K562 (cell line): ENCODE measurements around the gene DOCK8. TPM values are rescaled to one million over a fixed set of nuclear protein-coding genes. Genes with fewer than 3 reads are reported as not detected.
A peak's percentile ranks its signal among the peaks of the same experiment; 100 is the strongest.

Source experiments
- ATF1 ChIP-seq, 2 experiments: fragments of 450-650 bp in 1 of 2; IDR thresholded peaks; 2 replicates each; pipeline ENCODE4 v1.6.1; 2016; ENCODE audit warnings: missing compliant biosample characterization in 1 of 2, missing genetic modification characterization in 1 of 2
- CAMTA2 ChIP-seq: fragments of 250-450 bp; sonication (Bioruptor Pico); conservative IDR thresholded peaks from 2 replicates; pipeline ENCODE4 v1.5.1; 2022
- CBX3 ChIP-seq, 2 experiments: IDR thresholded peaks; 1 replicate in 1 of 2; 2 replicates in 1 of 2; pipeline ENCODE4 v1.6.1; 2012; ENCODE audit warnings: inconsistent platforms in 2 of 2, low read length in 2 of 2, borderline replicate concordance in 1 of 2, control low read depth in 1 of 2
- ESRRA ChIP-seq: fragments of 450-650 bp; IDR thresholded peaks from 2 replicates; pipeline ENCODE4 v1.6.1; 2014; ENCODE audit warnings: low read depth, mild to moderate bottlenecking, moderate library complexity, borderline replicate concordance
- MAZ ChIP-seq, 2 experiments: fragments of 450-650 bp in 1 of 2; sonication (generic) in 1 of 2; formaldehyde crosslinking; IDR thresholded peaks in 1 of 2; conservative IDR thresholded peaks in 1 of 2; 2 replicates each; pipeline versions ENCODE4 v1.4.0 to v1.5.0; 2020; ENCODE audit warnings: mild to moderate bottlenecking in 1 of 2, missing genetic modification reagents in 1 of 2
- MEIS2 ChIP-seq: fragments of 450-650 bp; IDR thresholded peaks from 2 replicates; pipeline ENCODE4 v1.6.1; 2014; ENCODE audit warnings: mild to moderate bottlenecking; ENCODE audit not compliant: partially characterized antibody
- MLLT1 ChIP-seq, 2 experiments: fragments of 450-650 bp; IDR thresholded peaks; 2 replicates each; pipeline ENCODE4 v1.6.1; 2016
- MYBL2 ChIP-seq, 2 experiments: fragments of 450-650 bp in 1 of 2; sonication (generic) in 1 of 2; formaldehyde crosslinking in 1 of 2; IDR thresholded peaks; 2 replicates each; pipeline versions ENCODE4 v1.6.1 to v1.8.1; 2017 to 2022; ENCODE audit warnings: borderline replicate concordance in 1 of 2, inconsistent platforms in 1 of 2, low read depth in 1 of 2, mild to moderate bottlenecking in 1 of 2, missing genetic modification reagents in 1 of 2, moderate library complexity in 1 of 2
- NR2C2 ChIP-seq, 2 experiments: fragments of 200-800 bp in 1 of 2; sonication (Bioruptor generic) in 1 of 2; sonication (generic) in 1 of 2; formaldehyde crosslinking in 1 of 2; IDR thresholded peaks; 2 replicates each; pipeline versions ENCODE4 v1.6.1 to v1.8.0; 2016 to 2022; ENCODE audit warnings: mild to moderate bottlenecking in 1 of 2, missing compliant biosample characterization in 1 of 2, missing genetic modification characterization in 1 of 2, missing genetic modification reagents in 1 of 2
- NRF1 ChIP-seq, 2 experiments: fragments of 450-650 bp; IDR thresholded peaks in 1 of 2; conservative IDR thresholded peaks in 1 of 2; 2 replicates each; pipeline ENCODE4 v1.6.1; 2014; ENCODE audit warnings: mild to moderate bottlenecking in 2 of 2
- POLR2G ChIP-seq: fragments of 200-400 bp; formaldehyde crosslinking; IDR thresholded peaks from 2 replicates; pipeline ENCODE4 v1.6.1; 2017; ENCODE audit warnings: low read depth, mild to moderate bottlenecking, antibody characterized with exemption, low read length, moderate library complexity
- RB1 ChIP-seq: fragments of 450-650 bp; IDR thresholded peaks from 2 replicates; pipeline ENCODE4 v1.6.1; 2017; ENCODE audit warnings: low read depth, mild to moderate bottlenecking
- RBFOX2 ChIP-seq: fragments of 200-400 bp; formaldehyde crosslinking; IDR thresholded peaks from 2 replicates; pipeline ENCODE4 v1.6.1; 2017; ENCODE audit warnings: low read depth, mild to moderate bottlenecking, low read length, moderate library complexity
- TARDBP ChIP-seq: fragments of 450-650 bp; IDR thresholded peaks from 2 replicates; pipeline ENCODE4 v1.6.1; 2016
- ZFP1 ChIP-seq: fragments of 450-650 bp; formaldehyde crosslinking; IDR thresholded peaks from 2 replicates; pipeline ENCODE4 v1.4.0; 2020; ENCODE audit warnings: mild to moderate bottlenecking, mixed read lengths
- ZNF311 ChIP-seq: fragments of 250-450 bp; sonication (Bioruptor Pico); IDR thresholded peaks from 2 replicates; pipeline ENCODE4 v1.4.0; 2020; ENCODE audit warnings: mild to moderate bottlenecking, moderate library complexity
- polyA plus RNA-seq, 8 experiments: library from polyadenylated mRNA; depleted of rRNA in 4 of 8; stranded (reverse) in 5 of 8; unstranded in 3 of 8; fragments of >200 nt; fragmentation: Nextera tagmentation in 2 of 8; fragmentation: Illumina TruSeq in 1 of 8; extraction: Ambion mirVana in 2 of 8; extraction: Trizol in 1 of 8; gene quantifications; 2 replicates each; pipeline versions ENCODE4 v1.2.1 to v1.2.3, GENCODE V29; 2011 to 2014; ENCODE audit warnings: inconsistent platforms in 1 of 8, missing spikeins in 1 of 8
- total RNA-seq, 7 experiments: library from RNA; depleted of rRNA in 6 of 7; stranded (reverse); fragments of >200 nt in 6 of 7; fragmentation: Illumina TruSeq in 2 of 7; extraction: Trizol in 2 of 7; gene quantifications; 2 replicates each; pipeline versions ENCODE4 v1.2.1 to v1.2.3, GENCODE V29; 2011 to 2021; ENCODE audit warnings: low replicate concordance in 1 of 7
- TF ChIP-seq, protein P1 (sequence below): fragments of 250-450 bp; sonication (Bioruptor Pico); IDR thresholded peaks from 2 replicates; pipeline ENCODE4 v1.5.0; 2022; ENCODE audit warnings: mild to moderate bottlenecking
- TF ChIP-seq, protein P2 (sequence below), 2 experiments: IDR thresholded peaks; 2 replicates each; pipeline ENCODE4 v1.6.1; 2012; ENCODE audit warnings: improper control_type of control experiment in 2 of 2, low read depth in 2 of 2, low read length in 2 of 2, borderline replicate concordance in 1 of 2

DOCK8 gene
- total and polyA plus RNA-seq, 9 of the 15 experiments (the other 6 are each of a cell fraction or from before 2014, with no cell fraction given): 14.4 to 53.8 (median 25.1) TPM

GRCh38 chr9:503881-504852 is 289.5 kb downstream of the DOCK8 start, which contains the start of gene KANK1 (continued):
- TF ChIP-seq CBX3 (IDR thresholded peaks at IDR 0.05; ENCODE audit: borderline replicate concordance in 1 of 2, low read length in 2 of 2) (no peak), ZNF311 (no peak), MAZ (CRISPR knock-in tag; conservative IDR thresholded peaks at IDR 0.05 in 1 of 2, IDR thresholded peaks at IDR 0.05 in 1 of 2) (peak in 1 of 2 experiments; percentile 78; a peak in 3 of 4 replicates), ZFP1 (CRISPR knock-in tag) (no peak), MLLT1 (IDR thresholded peaks at IDR 0.05) (no peak), MYBL2 (IDR thresholded peaks at IDR 0.05; ENCODE audit: low read depth) (no peak), MYBL2 (CRISPR knock-in tag; IDR thresholded peaks at IDR 0.05; ENCODE audit: borderline replicate concordance) (no peak), RBFOX2 (peak; percentile 49; the same call in 1 of the 2 replicates), MEIS2 (peak; percentile 50), ATF1 (CRISPR knock-in tag; IDR thresholded peaks at IDR 0.05) (no peak), ATF1 (tag; IDR thresholded peaks at IDR 0.05) (peak; percentile 37; the same call in 1 of the 2 replicates), TARDBP (0 out of 2 replicates have a peak, but pooled peaks have one; percentile 50), CAMTA2 (no peak), ESRRA (peak; percentile 28; the same call in 1 of the 2 replicates), NRF1 (conservative IDR thresholded peaks at IDR 0.05 in 1 of 2, IDR thresholded peaks at IDR 0.05 in 1 of 2) (peak; percentile 92 to 93), RB1 (peak; percentile 53; the same call in 1 of the 2 replicates), NR2C2 (CRISPR knock-in tag; IDR thresholded peaks at IDR 0.05) (no peak), NR2C2 (tag; IDR thresholded peaks at IDR 0.05) (0 out of 2 replicates have a peak, but pooled peaks have one; percentile 20), POLR2G (peak; percentile 40; the same call in 1 of the 2 replicates)
- TF ChIP-seq, protein P1, sequence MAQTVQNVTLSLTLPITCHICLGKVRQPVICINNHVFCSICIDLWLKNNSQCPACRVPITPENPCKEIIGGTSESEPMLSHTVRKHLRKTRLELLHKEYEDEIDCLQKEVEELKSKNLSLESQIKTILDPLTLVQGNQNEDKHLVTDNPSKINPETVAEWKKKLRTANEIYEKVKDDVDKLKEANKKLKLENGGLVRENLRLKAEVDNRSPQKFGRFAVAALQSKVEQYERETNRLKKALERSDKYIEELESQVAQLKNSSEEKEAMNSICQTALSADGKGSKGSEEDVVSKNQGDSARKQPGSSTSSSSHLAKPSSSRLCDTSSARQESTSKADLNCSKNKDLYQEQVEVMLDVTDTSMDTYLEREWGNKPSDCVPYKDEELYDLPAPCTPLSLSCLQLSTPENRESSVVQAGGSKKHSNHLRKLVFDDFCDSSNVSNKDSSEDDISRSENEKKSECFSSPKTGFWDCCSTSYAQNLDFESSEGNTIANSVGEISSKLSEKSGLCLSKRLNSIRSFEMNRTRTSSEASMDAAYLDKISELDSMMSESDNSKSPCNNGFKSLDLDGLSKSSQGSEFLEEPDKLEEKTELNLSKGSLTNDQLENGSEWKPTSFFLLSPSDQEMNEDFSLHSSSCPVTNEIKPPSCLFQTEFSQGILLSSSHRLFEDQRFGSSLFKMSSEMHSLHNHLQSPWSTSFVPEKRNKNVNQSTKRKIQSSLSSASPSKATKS (CRISPR knock-in tag): no peak
- TF ChIP-seq, protein P2, sequence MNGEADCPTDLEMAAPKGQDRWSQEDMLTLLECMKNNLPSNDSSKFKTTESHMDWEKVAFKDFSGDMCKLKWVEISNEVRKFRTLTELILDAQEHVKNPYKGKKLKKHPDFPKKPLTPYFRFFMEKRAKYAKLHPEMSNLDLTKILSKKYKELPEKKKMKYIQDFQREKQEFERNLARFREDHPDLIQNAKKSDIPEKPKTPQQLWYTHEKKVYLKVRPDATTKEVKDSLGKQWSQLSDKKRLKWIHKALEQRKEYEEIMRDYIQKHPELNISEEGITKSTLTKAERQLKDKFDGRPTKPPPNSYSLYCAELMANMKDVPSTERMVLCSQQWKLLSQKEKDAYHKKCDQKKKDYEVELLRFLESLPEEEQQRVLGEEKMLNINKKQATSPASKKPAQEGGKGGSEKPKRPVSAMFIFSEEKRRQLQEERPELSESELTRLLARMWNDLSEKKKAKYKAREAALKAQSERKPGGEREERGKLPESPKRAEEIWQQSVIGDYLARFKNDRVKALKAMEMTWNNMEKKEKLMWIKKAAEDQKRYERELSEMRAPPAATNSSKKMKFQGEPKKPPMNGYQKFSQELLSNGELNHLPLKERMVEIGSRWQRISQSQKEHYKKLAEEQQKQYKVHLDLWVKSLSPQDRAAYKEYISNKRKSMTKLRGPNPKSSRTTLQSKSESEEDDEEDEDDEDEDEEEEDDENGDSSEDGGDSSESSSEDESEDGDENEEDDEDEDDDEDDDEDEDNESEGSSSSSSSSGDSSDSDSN (IDR thresholded peaks at IDR 0.05; ENCODE audit: borderline replicate concordance in 1 of 2, low read depth in 2 of 2, low read length in 2 of 2): 0 out of 4 replicates have a peak, but pooled peaks of 1 of the 2 experiments have one; percentile 15
